ENCODE measurements around the gene CALHM2. TPM values are rescaled to one million over a fixed set of nuclear protein-coding genes. Genes with fewer than 3 reads are reported as not detected.
A peak's percentile ranks its signal among the peaks of the same experiment; 100 is the strongest.

CALHM2 gene
- total RNA-seq, 2 donors from 2014 or later: 11.6 to 18.8 TPM

- ATAC-seq (replicated peaks in 1 of 2) (no peak), DNase-seq (no peak)
- peak overlapping the region in 1 of 2 donors; percentile 1 for H3K4me3 Mint-ChIP-seq
- no peaks in the 10 kb centered on the region for H3K27me3 Mint-ChIP-seq (ENCODE audit: low read depth)
- H3K4me1 Mint-ChIP-seq (ENCODE audit: low read depth): peaks cover 17% of the 10 kb centered on the region
- H3K36me3 Mint-ChIP-seq (ENCODE audit: insufficient read depth in 2 of 2): peaks cover 4 to 7% of the 10 kb centered on the region in 2 donors
- H3K27ac Mint-ChIP-seq: no peak overlapping the region
- H3K9me3 Mint-ChIP-seq: no peaks in the 10 kb centered on the region
Observed at GRCh38 chr10:103454026-103454425, 1.9 kb upstream of the CALHM2 start.

DNA sequence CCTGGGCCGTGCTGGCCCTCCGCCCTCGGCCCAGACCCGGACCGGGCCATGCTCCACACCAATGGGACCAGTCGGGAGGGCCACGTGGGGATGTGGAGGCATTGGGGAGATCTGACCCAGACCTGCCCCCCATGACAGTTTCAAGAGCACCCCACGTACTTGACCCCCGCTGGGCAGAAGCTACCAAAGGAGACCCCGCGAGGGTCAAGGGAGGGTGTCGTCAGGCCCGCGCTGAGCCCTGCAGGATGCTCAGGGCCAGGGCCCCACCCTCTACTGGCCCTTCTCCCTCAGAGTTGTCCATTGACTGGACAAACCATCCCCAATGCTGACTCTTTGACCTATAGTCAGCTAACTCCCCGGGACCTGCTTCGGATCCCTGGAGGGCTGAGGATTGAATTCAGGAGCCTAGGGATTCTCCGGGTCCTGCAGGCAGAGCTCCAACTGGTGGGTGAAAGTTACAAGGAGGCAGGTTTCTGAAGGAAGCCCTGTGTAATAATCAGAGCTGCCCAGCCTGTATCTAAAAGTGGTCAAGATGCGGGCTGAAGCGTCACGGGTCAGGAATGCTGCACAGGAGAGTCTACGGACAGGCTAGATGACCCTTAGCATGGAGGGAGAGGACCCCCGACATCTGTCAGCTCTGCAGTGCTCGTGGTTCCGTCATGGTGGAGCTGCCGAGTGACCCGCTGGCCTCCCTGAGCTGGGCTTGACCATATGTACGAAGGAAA lies 498 bp upstream of the CALHM2 start:
- Mint-ChIP-seq H3K27ac (peak overlapping the region; percentile 79), H3K4me1 (ENCODE audit: low read depth) (peaks cover 23% of the 10 kb centered on the region)

GRCh38 chr10:103451091-103451813 lies 918 bp downstream of the CALHM2 start:
- H3K9me3 Mint-ChIP-seq: no peaks in the 10 kb centered on the region
- peaks cover 5 to 10% of the 10 kb centered on the region in 2 donors for H3K36me3 Mint-ChIP-seq (ENCODE audit: insufficient read depth in 2 of 2)
- peak overlapping the region; percentile 94 to 96 for H3K4me3 Mint-ChIP-seq
- ATAC-seq (replicated peaks in 1 of 2) (peak; percentile 60 to 75), DNase-seq (peak; percentile 51 to 61)
- no peaks in the 10 kb centered on the region for H3K27me3 Mint-ChIP-seq (ENCODE audit: low read depth)
- peak overlapping the region; percentile 91 for H3K27ac Mint-ChIP-seq
- peaks cover 23% of the 10 kb centered on the region for H3K4me1 Mint-ChIP-seq (ENCODE audit: low read depth)

More for the DNA sequence above, 498 bp upstream of the CALHM2 start:
- H3K4me3 Mint-ChIP-seq: peak overlapping the region; percentile 94 to 96
- ATAC-seq (replicated peaks in 1 of 2) (no peak), DNase-seq (no peak)
- H3K27me3 Mint-ChIP-seq (ENCODE audit: low read depth): no peaks in the 10 kb centered on the region
- H3K36me3 Mint-ChIP-seq (ENCODE audit: insufficient read depth in 2 of 2): peaks cover 5 to 10% of the 10 kb centered on the region in 2 donors
- no peaks in the 10 kb centered on the region for H3K9me3 Mint-ChIP-seq

GRCh38 chr10:103450201-103450695 lies 1.9 kb downstream of the CALHM2 start:
- Mint-ChIP-seq H3K4me3 (peak overlapping the region; percentile 94 to 96), H3K27ac (peak overlapping the region; percentile 91), H3K4me1 (ENCODE audit: low read depth) (peaks cover 23% of the 10 kb centered on the region), H3K27me3 (ENCODE audit: low read depth) (no peaks in the 10 kb centered on the region), H3K9me3 (no peaks in the 10 kb centered on the region), H3K36me3 (ENCODE audit: insufficient read depth in 2 of 2) (peaks cover 5 to 10% of the 10 kb centered on the region in 2 donors)
- no peak for DNase-seq
- no peak for ATAC-seq (replicated peaks in 1 of 2)

DNA sequence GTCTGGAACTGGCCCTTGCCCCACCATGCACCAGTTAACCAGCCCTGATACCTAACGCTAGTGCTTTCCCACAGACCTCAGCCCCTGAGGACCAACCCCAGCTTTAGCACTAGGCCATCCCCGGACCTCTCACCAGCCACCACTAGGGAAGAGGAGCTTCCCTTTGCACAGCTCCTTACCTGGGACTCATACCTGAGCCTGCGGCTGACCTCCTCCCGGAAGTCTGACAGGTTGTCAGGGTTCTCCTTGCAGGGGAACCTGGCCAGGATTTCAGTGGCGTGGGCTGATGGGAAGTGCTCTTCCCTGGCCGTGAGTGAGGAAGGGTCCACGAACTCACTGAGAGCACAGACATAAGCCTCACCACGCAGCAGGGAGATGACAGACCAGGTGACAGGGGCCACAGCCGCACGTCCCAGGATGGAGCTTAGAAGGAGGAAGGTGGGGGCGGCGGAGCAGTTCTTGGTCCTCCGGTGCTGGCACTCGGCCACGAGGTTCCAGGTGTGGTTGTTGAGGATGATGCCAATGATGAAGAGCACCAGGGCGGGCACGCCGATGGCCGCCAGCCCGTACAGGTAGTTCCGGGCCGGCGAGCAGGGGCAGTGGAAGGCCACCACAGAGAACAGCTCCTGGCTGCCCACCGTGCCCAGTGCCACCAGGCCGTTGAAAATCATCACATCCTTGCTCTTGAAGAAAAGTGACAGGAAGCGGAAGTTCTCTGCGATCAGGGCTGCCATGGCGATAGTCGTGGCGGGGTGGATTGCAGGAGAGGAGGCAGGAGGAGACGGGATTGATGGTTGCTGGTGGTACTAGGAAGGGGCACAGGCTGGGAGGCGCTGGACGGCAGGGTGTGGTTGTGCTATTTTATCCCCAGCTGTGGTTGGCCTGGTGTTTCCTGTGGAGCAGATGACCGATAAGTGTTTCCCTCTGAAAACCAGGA lies 2.7 kb downstream of the CALHM2 start:
- peaks cover 9 to 14% of the 10 kb centered on the region in 2 donors for H3K36me3 Mint-ChIP-seq (ENCODE audit: insufficient read depth in 2 of 2)
- no peaks in the 10 kb centered on the region for H3K27me3 Mint-ChIP-seq (ENCODE audit: low read depth)
- ATAC-seq (replicated peaks in 1 of 2) (no peak), DNase-seq (no peak)
- peak overlapping the region; percentile 3 for H3K27ac Mint-ChIP-seq
- no peaks in the 10 kb centered on the region for H3K9me3 Mint-ChIP-seq
- peaks cover 23% of the 10 kb centered on the region for H3K4me1 Mint-ChIP-seq (ENCODE audit: low read depth)
- peak overlapping the region; percentile 16 to 27 for H3K4me3 Mint-ChIP-seq

GRCh38 chr10:103448746-103449145 lies 3.4 kb downstream of the CALHM2 start:
- peak overlapping the region; percentile 2 to 39 for H3K4me3 Mint-ChIP-seq
- ATAC-seq (replicated peaks in 1 of 2): no peak
- peaks cover 26% of the 10 kb centered on the region for H3K4me1 Mint-ChIP-seq (ENCODE audit: low read depth)

GRCh38 chr10:103447187-103447586 lies 5.0 kb downstream of the CALHM2 start:
- DNase-seq: no peak
- Mint-ChIP-seq H3K9me3 (no peaks in the 10 kb centered on the region), H3K36me3 (ENCODE audit: insufficient read depth in 2 of 2) (peaks cover 13 to 22% of the 10 kb centered on the region in 2 donors), H3K27me3 (ENCODE audit: low read depth) (no peaks in the 10 kb centered on the region), H3K27ac (no peak overlapping the region), H3K4me1 (ENCODE audit: low read depth) (peaks cover 21% of the 10 kb centered on the region), H3K4me3 (no peak overlapping the region)
- ATAC-seq (replicated peaks in 1 of 2): no peak

More at GRCh38 chr10:103448746-103449145, 3.4 kb downstream of the CALHM2 start:
- no peak for DNase-seq
- H3K27ac Mint-ChIP-seq: peak overlapping the region; percentile 1
- peaks cover 9 to 15% of the 10 kb centered on the region in 2 donors for H3K36me3 Mint-ChIP-seq (ENCODE audit: insufficient read depth in 2 of 2)
- H3K27me3 Mint-ChIP-seq (ENCODE audit: low read depth): no peaks in the 10 kb centered on the region
- no peaks in the 10 kb centered on the region for H3K9me3 Mint-ChIP-seq

DNA sequence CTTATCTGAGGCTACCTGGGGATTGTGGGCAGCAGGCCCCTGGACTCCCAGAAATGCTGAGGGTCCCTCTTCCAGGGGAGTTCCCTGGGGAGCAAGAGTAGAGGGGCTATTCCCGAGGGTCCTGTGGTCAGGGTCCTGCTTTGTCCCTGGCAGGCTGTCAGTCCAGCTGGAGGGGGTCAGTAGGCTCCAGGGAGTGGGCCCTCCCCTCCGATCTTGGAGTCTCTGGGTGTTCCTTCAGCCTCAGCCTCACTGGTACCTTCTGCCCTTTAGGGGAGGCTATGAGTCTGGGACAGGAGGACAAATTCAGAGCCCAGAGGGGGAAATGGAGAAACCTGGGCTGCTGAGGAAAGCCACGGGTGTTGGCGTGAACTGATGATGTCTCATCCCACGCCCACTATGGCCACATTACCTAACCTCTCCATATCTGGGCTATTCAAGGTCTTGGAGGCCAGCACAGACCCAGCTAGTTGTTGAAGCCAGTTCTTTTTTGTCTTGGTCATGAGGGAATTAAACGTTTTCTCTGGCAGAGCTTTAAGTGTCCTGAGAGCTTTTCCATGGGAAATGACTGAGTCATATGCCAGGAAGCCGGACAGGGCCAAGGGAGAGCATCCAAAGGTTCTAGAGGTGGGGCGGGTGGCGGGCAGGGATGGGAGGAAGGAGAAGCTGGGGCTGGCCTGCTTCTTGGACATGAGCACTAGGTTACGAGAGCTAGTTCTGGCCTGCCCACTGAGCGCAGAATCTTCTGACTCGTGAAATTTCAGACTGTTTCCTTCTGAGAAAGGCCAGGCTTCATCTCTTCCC lies 6.2 kb downstream of the CALHM2 start:
- peaks cover 13 to 24% of the 10 kb centered on the region in 2 donors for H3K36me3 Mint-ChIP-seq (ENCODE audit: insufficient read depth in 2 of 2)
- no peaks in the 10 kb centered on the region for H3K27me3 Mint-ChIP-seq (ENCODE audit: low read depth)
- peaks cover 21% of the 10 kb centered on the region for H3K4me1 Mint-ChIP-seq (ENCODE audit: low read depth)
- H3K4me3 Mint-ChIP-seq: no peak overlapping the region
- H3K9me3 Mint-ChIP-seq: no peaks in the 10 kb centered on the region
- no peak overlapping the region for H3K27ac Mint-ChIP-seq
- DNase-seq (no peak), ATAC-seq (replicated peaks in 1 of 2) (no peak)

DNA sequence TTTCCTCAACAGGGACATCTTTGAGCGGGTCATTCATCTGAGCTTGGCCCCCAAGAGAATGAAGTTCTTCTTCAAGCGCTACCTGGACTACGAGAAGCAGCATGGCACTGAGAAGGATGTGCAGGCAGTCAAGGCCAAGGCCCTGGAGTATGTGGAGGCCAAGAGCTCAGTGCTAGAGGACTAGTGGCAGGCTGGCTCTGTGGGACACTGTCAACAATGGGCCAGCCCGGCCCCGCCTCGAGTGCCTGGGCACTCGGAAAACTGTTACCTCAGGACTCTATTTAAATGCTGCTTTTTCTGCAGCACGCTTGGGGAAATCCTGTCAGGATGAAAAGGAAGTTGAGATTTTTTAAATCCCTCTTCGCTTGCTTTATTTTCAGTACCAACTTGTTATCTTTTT lies 6.8 kb downstream of the CALHM2 start:
- no peak for ATAC-seq (replicated peaks in 1 of 2)
- Mint-ChIP-seq H3K4me3 (no peak overlapping the region), H3K9me3 (no peaks in the 10 kb centered on the region), H3K27me3 (ENCODE audit: low read depth) (no peaks in the 10 kb centered on the region), H3K4me1 (ENCODE audit: low read depth) (peaks cover 21% of the 10 kb centered on the region), H3K36me3 (ENCODE audit: insufficient read depth in 2 of 2) (peaks cover 13 to 24% of the 10 kb centered on the region in 2 donors), H3K27ac (no peak overlapping the region)
- DNase-seq: no peak

DNA sequence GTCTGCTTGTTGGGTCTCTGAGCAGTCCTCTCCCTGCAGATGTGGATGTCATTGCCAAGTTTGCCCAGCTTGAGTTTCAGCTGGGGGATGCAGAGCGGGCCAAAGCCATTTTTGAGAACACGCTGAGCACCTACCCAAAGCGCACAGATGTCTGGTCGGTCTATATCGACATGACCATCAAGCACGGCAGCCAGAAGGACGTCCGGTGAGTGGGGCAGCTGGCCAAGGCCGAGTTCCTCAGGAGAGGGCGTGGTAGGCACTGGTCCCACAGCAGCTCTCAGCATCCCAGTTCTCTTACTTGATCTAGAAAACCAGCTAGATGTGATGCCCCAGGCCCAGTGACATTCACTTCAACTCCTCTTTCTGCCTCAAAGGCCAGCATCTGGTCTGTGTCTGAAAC lies 7.7 kb downstream of the CALHM2 start:
- Mint-ChIP-seq H3K36me3 (ENCODE audit: insufficient read depth in 2 of 2) (peaks cover 12 to 26% of the 10 kb centered on the region in 2 donors), H3K27ac (no peak overlapping the region), H3K27me3 (ENCODE audit: low read depth) (no peaks in the 10 kb centered on the region), H3K9me3 (no peaks in the 10 kb centered on the region), H3K4me1 (ENCODE audit: low read depth) (peaks cover 16% of the 10 kb centered on the region), H3K4me3 (no peak overlapping the region)
- DNase-seq (no peak), ATAC-seq (replicated peaks in 1 of 2) (no peak)

GRCh38 chr10:103443475-103444185 lies 8.5 kb downstream of the CALHM2 start:
- no peak for DNase-seq
- Mint-ChIP-seq H3K9me3 (no peaks in the 10 kb centered on the region), H3K27me3 (ENCODE audit: low read depth) (no peaks in the 10 kb centered on the region), H3K27ac (no peak overlapping the region), H3K36me3 (ENCODE audit: insufficient read depth in 2 of 2) (peaks cover 10 to 20% of the 10 kb centered on the region in 2 donors), H3K4me3 (no peak overlapping the region), H3K4me1 (ENCODE audit: low read depth) (peaks cover 9% of the 10 kb centered on the region)
- ATAC-seq (replicated peaks in 1 of 2): no peak

Data from activated T-cell treated with anti-CD3 and anti-CD28 coated beads, Interleukin-2, amount 50 U/mL, for 72 hours (primary cell).